SKM-1 (cell line): ENCODE measurements around the gene KIF26B.

ENCODE experiments used
- DNase-seq: peaks from one replicate; lab custom pipeline; 2025; ENCODE audit not compliant: unreplicated experiment; lab: John Stamatoyannopoulos, UW

Gene KIF26B

DNA sequence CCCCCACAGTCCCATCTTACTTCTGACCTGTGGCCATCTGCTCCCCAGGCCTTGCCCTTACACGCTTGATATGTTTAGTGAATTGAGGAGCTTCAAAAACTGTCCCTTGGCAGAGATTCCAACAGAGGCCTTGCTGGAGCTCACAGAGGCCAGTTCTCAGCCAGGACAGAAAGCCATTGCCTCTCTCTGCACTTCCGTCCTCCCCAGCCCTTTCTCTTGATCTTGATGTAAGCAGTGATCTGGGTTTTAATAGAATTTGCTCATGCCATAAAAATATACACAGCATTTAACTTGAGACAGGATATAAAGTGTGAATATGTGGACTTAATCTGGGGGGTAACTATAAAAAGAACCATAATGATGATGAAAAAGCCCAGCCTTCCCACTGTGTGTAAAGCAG is 453.5 kb downstream of the KIF26B start:
- no peak for DNase-seq

- DNase-seq = no peak
These were observed 454.8 kb downstream of the KIF26B start for GRCh38 chr1:245609354-245610150.

DNA sequence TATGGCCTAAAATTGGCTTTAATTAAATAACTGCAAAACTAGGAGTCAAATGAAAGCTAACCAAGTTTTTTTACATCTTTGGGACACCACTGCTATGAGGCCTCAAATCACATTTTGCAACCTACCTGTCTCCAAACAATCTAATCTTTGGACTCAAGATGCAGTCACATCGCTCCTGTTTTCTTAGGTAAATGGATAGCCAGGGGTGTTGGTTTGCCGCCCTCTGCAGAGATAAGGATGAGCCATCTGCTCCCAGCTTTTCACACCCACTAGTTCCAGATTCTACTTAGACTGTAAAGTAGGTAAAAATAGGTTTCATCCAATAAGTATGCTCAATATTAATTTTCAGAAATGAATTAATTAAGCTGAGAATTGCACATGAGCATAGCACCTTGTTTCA is 456.5 kb downstream of the KIF26B start:
- DNase-seq = no peak

- no peak for DNase-seq
These were observed 459.7 kb downstream of the KIF26B start for GRCh38 chr1:245614476-245614875.

- no peak for DNase-seq
These were observed 460.2 kb downstream of the KIF26B start for GRCh38 chr1:245615001-245615400.

DNA sequence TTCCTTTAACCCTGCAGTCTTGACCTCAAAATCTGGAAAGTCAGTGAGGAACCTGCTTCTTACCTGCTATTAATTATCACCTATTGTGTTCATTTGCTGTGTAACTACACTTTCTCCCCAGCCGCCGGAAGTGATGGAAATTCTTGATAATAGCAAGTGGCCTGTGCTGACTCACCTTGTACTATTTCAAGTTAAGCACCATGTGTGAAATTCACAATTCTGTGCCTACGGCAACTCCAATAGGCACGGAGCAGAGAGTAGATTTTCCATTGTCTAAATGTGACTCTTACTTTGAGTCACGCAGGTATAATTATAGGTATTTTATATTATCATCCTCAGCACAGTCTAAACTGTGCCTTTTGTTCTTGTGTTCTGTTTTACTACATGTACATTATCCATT is 466.8 kb downstream of the KIF26B start:
- no peak for DNase-seq

- no peak for DNase-seq
These were observed 467.7 kb downstream of the KIF26B start for GRCh38 chr1:245622332-245623014.

DNA sequence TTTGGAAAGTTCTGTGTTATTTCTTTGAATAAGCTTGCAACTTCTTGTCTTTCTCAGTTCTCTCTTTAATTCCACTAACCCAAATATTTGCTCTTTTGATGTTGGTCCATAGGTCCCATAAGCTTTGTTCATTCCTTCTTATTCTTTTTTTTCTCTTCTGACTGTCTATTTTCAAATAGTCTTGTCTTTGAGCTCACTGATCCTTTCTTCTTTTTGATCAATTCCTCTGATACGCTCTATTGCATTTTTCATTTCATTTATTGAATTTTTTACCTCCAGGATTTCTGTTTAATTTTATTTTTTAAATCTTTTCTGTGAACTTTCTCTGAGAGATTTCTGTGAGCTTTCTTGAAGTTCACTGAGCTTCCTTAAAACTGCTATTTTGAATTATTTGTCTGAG is 486.6 kb downstream of the KIF26B start:
- no peak for DNase-seq

DNA sequence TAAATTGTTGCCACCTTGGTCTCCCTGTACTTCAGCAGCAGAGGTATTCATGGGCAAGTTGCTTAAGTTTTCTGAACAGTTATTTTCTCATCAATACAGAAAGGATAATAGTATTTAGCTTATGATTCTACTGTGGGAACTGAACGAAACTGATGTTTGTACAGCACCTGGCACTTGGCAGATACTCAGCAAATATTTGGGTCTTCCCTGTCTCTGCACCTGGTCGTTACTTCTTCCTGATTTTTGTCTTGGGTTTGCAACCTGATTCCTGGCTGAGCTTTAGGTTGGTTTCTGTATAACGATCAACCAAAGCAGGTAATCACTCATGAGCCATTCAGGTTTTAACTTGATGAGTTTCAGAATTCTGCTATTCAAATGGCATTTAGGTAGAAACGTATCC is 490.6 kb downstream of the KIF26B start:
- DNase-seq = no peak

DNA sequence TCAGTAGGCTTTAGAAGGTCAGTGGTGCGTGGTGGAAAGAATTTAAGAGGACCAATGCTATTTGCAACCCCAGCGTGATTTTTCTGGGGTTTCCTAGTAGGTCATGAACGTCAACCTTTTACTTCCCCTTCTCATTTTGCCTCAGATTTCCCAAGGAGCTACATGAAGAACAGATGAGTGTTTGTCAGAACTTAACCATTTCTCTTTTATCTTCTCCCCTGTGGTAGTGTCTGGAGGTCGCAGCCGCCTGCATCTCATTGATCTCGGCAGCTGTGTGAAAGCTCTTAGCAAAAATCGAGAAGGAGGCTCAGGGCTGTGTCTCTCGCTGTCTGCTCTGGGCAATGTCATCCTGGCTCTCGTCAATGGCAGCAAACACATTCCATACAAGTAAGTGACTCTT is 491.1 kb downstream of the KIF26B start:
- no peak for DNase-seq

DNA sequence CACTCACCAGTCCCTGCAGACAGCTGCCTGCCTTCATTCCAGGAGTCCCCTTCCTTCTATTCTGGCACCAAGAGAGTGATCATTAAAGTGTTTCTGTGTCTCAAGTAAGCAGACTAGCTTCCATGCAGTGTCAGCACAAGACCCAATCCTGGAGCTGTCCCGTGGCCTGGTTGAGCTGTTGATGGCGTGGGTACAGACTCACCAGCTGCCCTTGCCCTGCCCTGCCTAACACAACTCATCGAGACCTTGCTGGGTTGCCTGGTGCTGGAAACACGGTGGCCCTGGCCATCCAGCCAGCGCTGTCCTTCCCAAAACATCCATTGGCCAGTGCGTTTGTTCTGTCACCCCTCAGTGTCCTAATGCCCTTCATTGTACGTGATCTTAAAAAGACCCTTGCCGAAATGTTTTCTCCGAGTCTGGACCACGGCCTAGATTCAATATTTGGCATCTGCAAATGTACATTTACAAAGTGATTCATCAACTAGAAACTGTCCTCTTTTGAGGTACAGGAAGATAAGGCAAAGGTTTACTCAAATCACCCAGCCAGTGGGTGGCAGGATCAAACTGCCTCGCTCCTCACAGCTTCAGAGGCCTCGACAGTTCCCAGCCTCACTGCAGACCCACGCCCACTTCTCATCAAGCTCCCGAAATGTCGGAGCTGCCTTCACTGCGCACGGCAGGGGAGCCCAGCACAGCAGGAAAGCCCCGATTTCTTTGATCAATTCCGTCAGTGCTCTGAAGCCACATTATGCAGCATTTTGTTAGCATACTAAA is 494.2 kb downstream of the KIF26B start:
- no peak for DNase-seq

- DNase-seq = no peak
These were observed 494.9 kb downstream of the KIF26B start for GRCh38 chr1:245649666-245650065.

- no peak for DNase-seq
These were observed 495.7 kb downstream of the KIF26B start for GRCh38 chr1:245650441-245650960.

GRCh38 chr1:245651093-245651492 is 496.3 kb downstream of the KIF26B start:
- no peak for DNase-seq

GRCh38 chr1:245652116-245652515 is 497.3 kb downstream of the KIF26B start:
- DNase-seq = no peak

DNA sequence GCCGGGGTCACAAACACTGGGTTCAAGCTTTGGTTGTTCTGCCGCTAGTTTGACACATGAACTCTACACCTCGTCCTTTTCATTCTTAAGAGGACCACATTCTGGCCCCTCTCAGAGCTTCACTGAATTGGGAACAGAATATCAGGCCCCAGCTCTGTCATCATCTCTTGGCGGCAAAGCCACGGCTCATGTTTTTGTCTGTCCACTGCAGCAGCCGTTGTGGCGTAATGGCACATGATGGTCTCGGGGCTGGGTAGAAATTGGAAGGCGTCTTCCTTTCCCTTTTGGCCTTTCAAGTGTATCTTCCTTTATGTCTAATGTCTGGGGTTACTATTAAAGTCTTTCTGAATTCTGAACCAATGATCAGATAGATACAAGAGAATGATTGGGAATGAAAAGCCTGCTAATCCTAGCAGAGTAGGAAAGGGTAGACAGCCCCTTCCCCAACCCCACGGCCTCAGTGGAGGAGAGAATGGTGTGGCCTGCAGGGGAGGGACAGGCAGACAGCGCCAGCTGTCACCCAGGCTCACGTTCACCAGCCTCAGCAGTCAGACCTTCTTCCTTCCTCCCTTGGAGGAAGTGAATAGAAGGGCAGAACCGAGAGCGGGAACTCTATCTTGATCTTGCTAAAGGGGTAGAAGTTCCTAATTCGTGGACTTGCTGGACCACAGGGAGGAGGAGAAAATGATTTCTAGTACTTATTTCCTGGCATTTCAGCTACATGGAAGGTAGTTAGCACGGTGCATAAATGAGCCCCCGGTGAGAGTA is 498.1 kb downstream of the KIF26B start:
- DNase-seq = peak; percentile 70

- no peak for DNase-seq
These were observed 499.8 kb downstream of the KIF26B start for GRCh38 chr1:245654460-245655050.

GRCh38 chr1:245656189-245656717 is 501.5 kb downstream of the KIF26B start:
- DNase-seq = no peak

- DNase-seq = no peak
These were observed 502.6 kb downstream of the KIF26B start for GRCh38 chr1:245657371-245657770.

DNA sequence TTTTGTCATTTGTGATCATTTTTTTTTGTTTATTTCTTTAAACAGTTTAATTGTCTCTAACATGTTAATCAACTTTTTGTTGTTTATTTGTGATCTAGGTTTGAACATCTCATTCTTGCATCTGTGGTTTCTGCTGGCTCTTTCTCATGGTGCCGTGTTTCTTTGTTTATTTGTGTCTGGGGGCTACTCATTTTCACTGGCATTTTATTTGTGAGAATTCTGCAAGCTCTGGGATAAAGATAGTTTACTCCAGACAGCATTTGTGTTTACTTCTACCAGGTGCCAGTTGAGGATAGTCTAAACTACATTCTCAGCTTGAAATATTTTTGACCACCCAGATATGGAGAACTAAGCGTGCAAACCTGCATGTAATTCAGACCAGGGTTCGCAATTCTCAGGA is 508.6 kb downstream of the KIF26B start:
- DNase-seq = no peak
